Measurements from ENCODE around the gene XRCC6. TPM values are rescaled to one million over a fixed set of nuclear protein-coding genes. Genes with fewer than 3 reads are reported as not detected.

XRCC6 gene
- polyA plus RNA-seq, 3 donors: 58.6 to 286 (median 267) TPM

GRCh38 chr22:41575533-41575932 lies 45.6 kb upstream of the XRCC6 start:
- Histone ChIP-seq H3K9ac (ENCODE audit: insufficient read depth, low read length, poor library complexity, severe bottlenecking) (no peak overlapping the region), H3K4me3 (replicated peaks in 1 of 3; ENCODE audit: low read depth in 2 of 3, low read length in 3 of 3) (no peak overlapping the region), H3K4me2 (replicated peaks; ENCODE audit: extremely low read depth, low read length, poor library complexity, severe bottlenecking) (no peak overlapping the region), H3K36me3 (replicated peaks in 1 of 2; ENCODE audit: control insufficient read depth in 1 of 2, insufficient read depth in 2 of 2, low read length in 2 of 2) (peaks cover 41 to 49% of the 10 kb centered on the region in 2 donors), H4K20me1 (ENCODE audit: insufficient read depth, low read length) (no peaks in the 10 kb centered on the region), H3K27me3 (ENCODE audit: control insufficient read depth in 2 of 2, insufficient read depth in 2 of 2, low read length in 2 of 2) (no peaks in the 10 kb centered on the region), H3K27ac (ENCODE audit: low read depth in 1 of 2, low read length in 2 of 2) (no peak overlapping the region), H3K79me2 (ENCODE audit: insufficient read depth, low read length) (no peaks in the 10 kb centered on the region), H2AFZ (ENCODE audit: insufficient read depth, low read depth, low read length, poor library complexity, severe bottlenecking) (no peak overlapping the region), H3K4me1 (ENCODE audit: control insufficient read depth in 1 of 2, insufficient read depth in 2 of 2, low read length in 2 of 2) (no peaks in the 10 kb centered on the region), H3K9me3 (replicated peaks in 1 of 2; ENCODE audit: control insufficient read depth in 1 of 2, insufficient read depth in 1 of 2, low read length in 2 of 2) (no peaks in the 10 kb centered on the region)
- no peak for TF ChIP-seq CTCF (IDR thresholded peaks at IDR 0.05)
- 97% methylated on average over 6 of the region's 15 CpGs for WGBS (ENCODE audit: insufficient coverage)
- Mint-ChIP-seq H3K27me3 (ENCODE audit: low read depth in 3 of 3) (peaks cover 0 to 4% (median 3%) of the 10 kb centered on the region in 3 donors), H3K36me3 (peaks cover 37 to 49% of the 10 kb centered on the region in 2 donors), H3K4me3 (no peak overlapping the region), H3K4me1 (no peaks in the 10 kb centered on the region), H3K9me3 (peaks cover 0 to 1% (median 0%) of the 10 kb centered on the region in 7 donors), H3K27ac (no peak overlapping the region)
- no peak for DNase-seq
- intact Hi-C loops (cut with micrococcal nuclease): no loop called here

GRCh38 chr22:41576877-41577276 lies 44.2 kb upstream of the XRCC6 start:
- Histone ChIP-seq H3K9me3 (replicated peaks in 1 of 2; ENCODE audit: control insufficient read depth in 1 of 2, insufficient read depth in 1 of 2, low read length in 2 of 2) (no peaks in the 10 kb centered on the region), H3K36me3 (replicated peaks in 1 of 2; ENCODE audit: control insufficient read depth in 1 of 2, insufficient read depth in 2 of 2, low read length in 2 of 2) (peaks cover 41 to 57% of the 10 kb centered on the region in 2 donors), H3K4me1 (ENCODE audit: control insufficient read depth in 1 of 2, insufficient read depth in 2 of 2, low read length in 2 of 2) (no peaks in the 10 kb centered on the region), H3K4me3 (replicated peaks in 1 of 3; ENCODE audit: low read depth in 2 of 3, low read length in 3 of 3) (no peak overlapping the region), H3K4me2 (replicated peaks; ENCODE audit: extremely low read depth, low read length, poor library complexity, severe bottlenecking) (no peak overlapping the region), H3K27ac (ENCODE audit: low read depth in 1 of 2, low read length in 2 of 2) (no peak overlapping the region), H3K27me3 (ENCODE audit: control insufficient read depth in 2 of 2, insufficient read depth in 2 of 2, low read length in 2 of 2) (no peaks in the 10 kb centered on the region), H4K20me1 (ENCODE audit: insufficient read depth, low read length) (no peaks in the 10 kb centered on the region), H3K79me2 (ENCODE audit: insufficient read depth, low read length) (no peaks in the 10 kb centered on the region), H2AFZ (ENCODE audit: insufficient read depth, low read depth, low read length, poor library complexity, severe bottlenecking) (no peak overlapping the region), H3K9ac (ENCODE audit: insufficient read depth, low read length, poor library complexity, severe bottlenecking) (no peak overlapping the region)
- H3K36me3 Mint-ChIP-seq: peaks cover 40 to 62% of the 10 kb centered on the region in 2 donors
- intact Hi-C loops (cut with micrococcal nuclease): no loop called here
- peaks cover 0 to 3% (median 2%) of the 10 kb centered on the region in 3 donors for H3K27me3 Mint-ChIP-seq (ENCODE audit: low read depth in 3 of 3)
- no peaks in the 10 kb centered on the region for H3K4me1 Mint-ChIP-seq
- H3K27ac Mint-ChIP-seq: no peak overlapping the region
- peak; percentile 38 for TF ChIP-seq CTCF (IDR thresholded peaks at IDR 0.05)
- DNase-seq: peak in 2 of 3 donors; percentile 12
- WGBS (ENCODE audit: insufficient coverage): 69% methylated on average over 9 of the region's 9 CpGs
- H3K9me3 Mint-ChIP-seq: peaks cover 0 to 1% (median 0%) of the 10 kb centered on the region in 7 donors
- no peak overlapping the region for H3K4me3 Mint-ChIP-seq
